ENCODE measurements around the gene CORIN.

The CORIN gene

DNA sequence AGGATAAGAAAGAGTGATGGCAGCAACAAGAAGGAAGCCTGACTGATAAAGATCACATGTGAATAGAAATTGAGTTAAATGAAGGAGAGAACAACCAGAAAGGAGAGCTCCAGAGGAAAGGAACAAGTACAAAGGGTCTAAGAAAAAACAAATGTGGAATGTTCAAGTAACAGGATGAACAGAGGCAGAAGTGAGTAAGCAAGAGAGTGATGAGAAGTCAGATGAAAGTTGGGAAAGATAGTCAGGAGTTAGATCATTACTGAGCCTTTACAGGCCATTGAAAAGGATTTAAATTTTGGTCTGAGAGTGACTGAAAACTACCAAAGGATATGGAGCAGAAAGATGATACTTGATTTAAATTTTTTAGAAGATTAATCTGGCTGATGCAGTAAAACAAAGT lies 38.4 kb upstream of the CORIN start:
- no peak for TF ChIP-seq EZH2phosphoT487 (IDR thresholded peaks at IDR 0.05; ENCODE audit: low read depth)
- TF ChIP-seq, protein P1, sequence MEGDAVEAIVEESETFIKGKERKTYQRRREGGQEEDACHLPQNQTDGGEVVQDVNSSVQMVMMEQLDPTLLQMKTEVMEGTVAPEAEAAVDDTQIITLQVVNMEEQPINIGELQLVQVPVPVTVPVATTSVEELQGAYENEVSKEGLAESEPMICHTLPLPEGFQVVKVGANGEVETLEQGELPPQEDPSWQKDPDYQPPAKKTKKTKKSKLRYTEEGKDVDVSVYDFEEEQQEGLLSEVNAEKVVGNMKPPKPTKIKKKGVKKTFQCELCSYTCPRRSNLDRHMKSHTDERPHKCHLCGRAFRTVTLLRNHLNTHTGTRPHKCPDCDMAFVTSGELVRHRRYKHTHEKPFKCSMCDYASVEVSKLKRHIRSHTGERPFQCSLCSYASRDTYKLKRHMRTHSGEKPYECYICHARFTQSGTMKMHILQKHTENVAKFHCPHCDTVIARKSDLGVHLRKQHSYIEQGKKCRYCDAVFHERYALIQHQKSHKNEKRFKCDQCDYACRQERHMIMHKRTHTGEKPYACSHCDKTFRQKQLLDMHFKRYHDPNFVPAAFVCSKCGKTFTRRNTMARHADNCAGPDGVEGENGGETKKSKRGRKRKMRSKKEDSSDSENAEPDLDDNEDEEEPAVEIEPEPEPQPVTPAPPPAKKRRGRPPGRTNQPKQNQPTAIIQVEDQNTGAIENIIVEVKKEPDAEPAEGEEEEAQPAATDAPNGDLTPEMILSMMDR (IDR thresholded peaks at IDR 0.05; ENCODE audit: low read depth, low read length) = no peak
- no peaks in the 10 kb centered on the region for H3K4me1 ChIP-seq (ENCODE audit: low read length)
- H4K20me1 ChIP-seq (ENCODE audit: insufficient read depth, low read length) = no peaks in the 10 kb centered on the region
- H3K27me3 ChIP-seq (ENCODE audit: low read depth, low read length) = no peaks in the 10 kb centered on the region
- H3K4me2 ChIP-seq (ENCODE audit: low read length) = no peak overlapping the region
- no peaks in the 10 kb centered on the region for H3K79me2 ChIP-seq (ENCODE audit: low read length)
- H3K36me3 ChIP-seq (replicated peaks; ENCODE audit: low read depth, low read length) = peaks cover 68% of the 10 kb centered on the region
- no peak overlapping the region for H3K9ac ChIP-seq (ENCODE audit: low read length)
- H2AFZ ChIP-seq (ENCODE audit: low read depth, low read length) = no peak overlapping the region
- H3K4me3 ChIP-seq (ENCODE audit: low read length) = no peak overlapping the region
- H3K27ac ChIP-seq (ENCODE audit: low read length) = no peak overlapping the region
- no peaks in the 10 kb centered on the region for H3K9me3 ChIP-seq (ENCODE audit: insufficient read depth, low read length)

DNA sequence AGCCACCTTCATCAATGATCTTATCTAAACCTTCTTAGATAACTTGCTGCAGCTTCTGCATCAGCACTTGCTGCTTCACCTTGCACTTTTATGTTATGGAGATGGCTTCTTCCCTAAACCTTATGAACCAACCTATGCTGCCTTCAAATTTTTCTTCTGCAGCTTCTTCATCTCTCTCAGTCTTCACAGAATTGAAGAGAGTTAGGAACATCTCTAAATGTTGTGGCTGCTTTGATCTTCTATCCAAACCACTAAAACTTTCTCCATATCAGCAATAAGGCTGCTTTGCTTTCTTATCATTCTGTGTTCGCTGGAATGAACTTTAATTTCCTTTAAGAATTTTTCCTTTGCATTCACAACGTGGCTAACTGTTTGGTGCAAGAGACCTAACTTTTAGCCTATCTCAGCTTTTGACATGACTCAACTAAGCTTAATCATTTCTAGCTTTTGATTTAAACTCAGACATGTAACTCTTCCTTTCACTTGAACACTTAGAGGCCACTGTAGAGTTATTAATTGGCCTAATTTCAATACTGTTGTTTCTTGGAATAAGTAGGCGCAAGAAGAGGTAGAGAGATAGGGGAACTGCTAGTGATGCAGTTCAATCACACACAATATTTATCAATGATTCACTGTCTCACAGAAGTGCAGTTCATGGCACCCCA lies 36.1 kb upstream of the CORIN start:
- no peak overlapping the region for H3K9ac ChIP-seq (ENCODE audit: low read length)
- no peak overlapping the region for H3K4me2 ChIP-seq (ENCODE audit: low read length)
- H2AFZ ChIP-seq (ENCODE audit: low read depth, low read length) = no peak overlapping the region
- H3K4me1 ChIP-seq (ENCODE audit: low read length) = no peaks in the 10 kb centered on the region
- H3K4me3 ChIP-seq (ENCODE audit: low read length) = no peak overlapping the region
- H3K27me3 ChIP-seq (ENCODE audit: low read depth, low read length) = no peaks in the 10 kb centered on the region
- no peaks in the 10 kb centered on the region for H3K79me2 ChIP-seq (ENCODE audit: low read length)
- H3K27ac ChIP-seq (ENCODE audit: low read length) = no peak overlapping the region
- peaks cover 73% of the 10 kb centered on the region for H3K36me3 ChIP-seq (replicated peaks; ENCODE audit: low read depth, low read length)
- TF ChIP-seq EZH2phosphoT487 (IDR thresholded peaks at IDR 0.05; ENCODE audit: low read depth) = no peak
- no peaks in the 10 kb centered on the region for H3K9me3 ChIP-seq (ENCODE audit: insufficient read depth, low read length)
- no peaks in the 10 kb centered on the region for H4K20me1 ChIP-seq (ENCODE audit: insufficient read depth, low read length)

DNA sequence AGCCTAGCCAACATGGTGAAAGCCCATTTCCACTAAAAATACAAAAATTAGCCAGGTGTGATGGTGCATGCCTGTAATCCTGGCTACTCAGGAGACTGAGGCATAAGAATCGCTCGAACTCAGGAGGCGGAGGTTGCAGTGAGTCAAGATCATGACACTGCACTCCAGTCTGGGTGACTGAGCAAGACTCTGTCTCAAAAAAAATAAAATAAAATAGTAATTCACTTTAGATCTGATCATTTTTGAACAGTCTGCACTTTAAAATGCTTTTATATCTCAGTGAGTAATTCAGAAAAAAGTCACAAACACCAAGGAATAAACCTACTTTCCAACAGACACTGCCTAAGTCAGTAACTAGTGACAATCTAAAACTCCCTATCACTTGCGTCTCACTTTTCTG lies 25.6 kb upstream of the CORIN start:
- Histone ChIP-seq H4K20me1 (ENCODE audit: insufficient read depth, low read length) (no peaks in the 10 kb centered on the region), H3K9ac (ENCODE audit: low read length) (no peak overlapping the region), H3K9me3 (ENCODE audit: insufficient read depth, low read length) (no peaks in the 10 kb centered on the region), H3K27me3 (ENCODE audit: low read depth, low read length) (no peaks in the 10 kb centered on the region), H3K36me3 (replicated peaks; ENCODE audit: low read depth, low read length) (peaks cover 28% of the 10 kb centered on the region), H3K27ac (ENCODE audit: low read length) (no peak overlapping the region), H3K79me2 (ENCODE audit: low read length) (no peaks in the 10 kb centered on the region), H3K4me3 (ENCODE audit: low read length) (no peak overlapping the region), H3K4me2 (ENCODE audit: low read length) (no peak overlapping the region), H2AFZ (ENCODE audit: low read depth, low read length) (no peak overlapping the region), H3K4me1 (ENCODE audit: low read length) (no peaks in the 10 kb centered on the region)
- TF ChIP-seq, protein P1 (IDR thresholded peaks at IDR 0.05; ENCODE audit: low read depth, low read length) = no peak
- TF ChIP-seq EZH2phosphoT487 (IDR thresholded peaks at IDR 0.05; ENCODE audit: low read depth) = no peak

DNA sequence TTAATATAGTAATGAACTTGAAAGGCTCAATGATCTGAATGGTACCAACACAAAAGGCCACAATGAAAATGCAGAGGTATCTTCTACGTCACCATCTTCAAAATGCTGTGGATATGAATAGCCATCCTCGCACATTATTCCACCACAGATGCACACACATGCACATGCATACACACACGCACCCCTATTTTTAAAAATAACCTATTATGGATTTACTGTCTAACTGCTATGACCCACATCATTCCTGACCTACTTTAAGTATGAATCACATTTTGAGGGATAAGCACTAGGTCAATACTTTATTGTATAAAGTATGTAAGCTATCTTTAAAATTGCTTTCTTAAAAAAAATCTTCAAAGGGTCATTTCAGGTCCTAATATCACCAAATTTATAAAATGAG lies 24.4 kb upstream of the CORIN start:
- Histone ChIP-seq H2AFZ (ENCODE audit: low read depth, low read length) (no peak overlapping the region), H3K27ac (ENCODE audit: low read length) (no peak overlapping the region), H3K4me2 (ENCODE audit: low read length) (no peak overlapping the region), H4K20me1 (ENCODE audit: insufficient read depth, low read length) (no peaks in the 10 kb centered on the region), H3K36me3 (replicated peaks; ENCODE audit: low read depth, low read length) (peaks cover 30% of the 10 kb centered on the region), H3K4me1 (ENCODE audit: low read length) (0 out of 2 replicates have a peak, but pooled peaks cover 4% of the 10 kb centered on the region), H3K27me3 (ENCODE audit: low read depth, low read length) (no peaks in the 10 kb centered on the region), H3K9me3 (ENCODE audit: insufficient read depth, low read length) (no peaks in the 10 kb centered on the region), H3K9ac (ENCODE audit: low read length) (no peak overlapping the region), H3K4me3 (ENCODE audit: low read length) (no peak overlapping the region), H3K79me2 (ENCODE audit: low read length) (no peaks in the 10 kb centered on the region)
- TF ChIP-seq EZH2phosphoT487 (IDR thresholded peaks at IDR 0.05; ENCODE audit: low read depth) = no peak
- TF ChIP-seq, protein P1 (IDR thresholded peaks at IDR 0.05; ENCODE audit: low read depth, low read length) = no peak
